Natural killer cell treated with Interleukin-12 subunit alpha and Interleukin-12 subunit beta and Interleukin-15 and Interleukin-18, amount 100 ng/mL, for 72 hours (primary cell): ENCODE results near the gene PTK6. TPM values are rescaled to one million over a fixed set of nuclear protein-coding genes. Genes with fewer than 3 reads are reported as not detected.

Experiments used
- ATAC-seq, 2 donors: fragments of 150-1000 bp; cut with Tn5 transposase in 1 of 2; sonication (Bioruptor Pico), chemical (Tn5 transposase) in 1 of 2; 2 replicates each; pipeline ENCODE4 v1.10.0; 2021
- DNase-seq: peaks from one replicate; pipeline ENCODE4 v3.0.0; 2022; ENCODE audit warnings: low spot score
- H3K27ac Mint-ChIP-seq, 2 donors: 1 replicate in 1 of 2; 2 replicates in 1 of 2; pipeline ENCODE4 v1.8.0; 2022; ENCODE audit warnings: mixed read lengths in 2 of 2, mild to moderate bottlenecking in 1 of 2, moderate library complexity in 1 of 2
- H3K27me3 Mint-ChIP-seq, 2 donors: 1 replicate in 1 of 2; 2 replicates in 1 of 2; pipeline ENCODE4 v1.8.0; 2022; ENCODE audit warnings: mixed read lengths in 2 of 2
- H3K36me3 Mint-ChIP-seq: one replicate; pipeline ENCODE4 v1.8.0; 2022; ENCODE audit warnings: mixed read lengths
- H3K4me1 Mint-ChIP-seq, 2 donors: 1 replicate in 1 of 2; 2 replicates in 1 of 2; pipeline ENCODE4 v1.8.0; 2022; ENCODE audit warnings: low read depth in 2 of 2, mixed read lengths in 2 of 2, mild to moderate bottlenecking in 1 of 2
- H3K4me3 Mint-ChIP-seq: one replicate; pipeline ENCODE4 v1.8.0; 2022; ENCODE audit warnings: mixed read lengths
- H3K9me3 Mint-ChIP-seq: 2 replicates; pipeline ENCODE4 v1.8.0; 2022; ENCODE audit warnings: mixed read lengths
- total RNA-seq, 2 donors: library from RNA; stranded (reverse); gene quantifications; one replicate each; pipeline ENCODE4 v1.2.3, GENCODE V29; 2022

The PTK6 gene
- total RNA-seq, 2 donors from 2014 or later: 0.19 TPM; not detected in 1

- DNase-seq: no peak
- Mint-ChIP-seq H3K4me1 (no peaks in the 10 kb centered on the region), H3K9me3 (peaks cover 4% of the 10 kb centered on the region), H3K27me3 (peaks cover 3 to 14% of the 10 kb centered on the region in 2 donors), H3K36me3 (no peaks in the 10 kb centered on the region), H3K4me3 (no peak overlapping the region), H3K27ac (no peak overlapping the region)
- no peak for ATAC-seq
Observed at GRCh38 chr20:63493563-63494020, 43.6 kb downstream of the PTK6 start.

- H3K36me3 Mint-ChIP-seq: no peaks in the 10 kb centered on the region
- H3K27me3 Mint-ChIP-seq: peaks cover 3 to 14% of the 10 kb centered on the region in 2 donors
- DNase-seq (no peak), ATAC-seq (no peak)
- no peak overlapping the region for H3K27ac Mint-ChIP-seq
- H3K4me3 Mint-ChIP-seq: no peak overlapping the region
- peaks cover 4% of the 10 kb centered on the region for H3K9me3 Mint-ChIP-seq
- no peaks in the 10 kb centered on the region for H3K4me1 Mint-ChIP-seq
Observed at GRCh38 chr20:63492982-63493381, 44.2 kb downstream of the PTK6 start.

DNA sequence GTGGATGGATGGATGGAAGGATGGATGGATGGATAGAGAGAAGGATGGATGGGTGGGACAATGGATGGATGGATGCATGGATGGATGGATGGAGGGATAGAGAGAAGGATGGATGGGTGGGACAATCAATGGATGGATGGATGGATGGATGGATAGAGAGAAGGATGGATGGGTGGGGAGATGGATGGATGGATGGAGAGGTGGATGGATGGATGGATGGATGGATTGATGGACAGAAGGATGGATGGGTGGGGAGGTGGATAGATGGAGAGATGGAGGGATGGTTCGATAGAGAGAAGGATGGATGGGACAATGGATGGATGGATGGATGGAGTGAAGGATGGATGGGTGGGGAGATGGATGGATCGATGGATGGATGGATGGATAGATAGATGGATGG, 44.7 kb downstream of the PTK6 start:
- H3K4me1 Mint-ChIP-seq: no peaks in the 10 kb centered on the region
- no peak for ATAC-seq
- H3K4me3 Mint-ChIP-seq: no peak overlapping the region
- H3K27ac Mint-ChIP-seq: no peak overlapping the region
- H3K27me3 Mint-ChIP-seq: peaks cover 4 to 14% of the 10 kb centered on the region in 2 donors
- no peaks in the 10 kb centered on the region for H3K36me3 Mint-ChIP-seq
- H3K9me3 Mint-ChIP-seq: peaks cover 4% of the 10 kb centered on the region
- DNase-seq: no peak

DNA sequence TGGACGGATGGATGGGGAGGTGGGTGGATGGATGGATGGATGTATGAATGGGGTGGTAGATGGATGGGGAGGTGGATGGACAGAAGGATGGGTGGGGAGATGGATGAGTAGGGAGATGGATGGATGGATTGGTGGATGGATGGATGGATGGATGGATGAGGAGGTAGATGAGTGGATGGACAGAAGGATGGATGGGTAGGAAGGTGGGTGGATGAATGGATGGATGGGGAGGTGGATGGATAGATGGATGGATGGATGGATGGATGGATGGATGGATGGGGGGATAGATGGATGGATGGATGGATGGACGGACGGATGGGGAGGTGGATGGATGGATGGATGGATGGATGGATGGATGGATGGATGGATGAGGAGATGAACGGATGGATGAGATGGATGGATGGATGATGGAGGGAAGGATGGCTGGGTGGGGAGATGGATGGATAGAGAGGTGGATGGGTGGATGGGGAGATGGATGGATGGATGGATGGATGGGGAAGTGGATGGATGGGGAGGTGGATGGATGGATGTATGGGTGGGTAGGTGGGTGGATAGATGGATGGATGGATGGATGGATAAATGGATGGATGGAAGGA, 45.4 kb downstream of the PTK6 start:
- DNase-seq (no peak), ATAC-seq (no peak)
- no peak overlapping the region for H3K27ac Mint-ChIP-seq
- H3K4me3 Mint-ChIP-seq: no peak overlapping the region
- H3K36me3 Mint-ChIP-seq: no peaks in the 10 kb centered on the region
- H3K9me3 Mint-ChIP-seq: peaks cover 4% of the 10 kb centered on the region
- H3K27me3 Mint-ChIP-seq: peaks cover 4 to 14% of the 10 kb centered on the region in 2 donors
- H3K4me1 Mint-ChIP-seq: no peaks in the 10 kb centered on the region

DNA sequence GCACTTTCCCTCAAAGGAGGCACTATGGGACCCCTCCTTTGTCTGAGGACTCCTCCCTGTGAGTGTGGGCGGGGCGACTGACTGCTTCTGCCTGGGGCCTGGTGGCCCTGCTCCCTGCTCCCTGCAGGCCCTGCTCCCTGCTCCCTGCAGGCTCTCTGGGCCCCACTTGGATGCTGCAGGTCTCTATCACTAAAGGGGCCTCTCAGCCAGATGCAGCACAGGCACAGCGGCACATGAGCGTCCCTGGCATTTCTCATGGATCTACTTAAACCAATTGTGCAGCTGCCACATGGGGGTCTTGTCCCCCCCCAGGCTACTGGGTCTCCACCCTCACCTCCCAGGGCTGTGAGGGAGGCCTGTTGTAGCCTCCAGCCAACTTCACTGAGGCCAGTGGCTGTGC, 46.1 kb downstream of the PTK6 start:
- no peak overlapping the region for H3K27ac Mint-ChIP-seq
- H3K4me1 Mint-ChIP-seq: no peaks in the 10 kb centered on the region
- no peak for ATAC-seq
- DNase-seq: no peak
- H3K9me3 Mint-ChIP-seq: peaks cover 4% of the 10 kb centered on the region
- H3K36me3 Mint-ChIP-seq: no peaks in the 10 kb centered on the region
- no peak overlapping the region for H3K4me3 Mint-ChIP-seq
- H3K27me3 Mint-ChIP-seq: peaks cover 5 to 18% of the 10 kb centered on the region in 2 donors

DNA sequence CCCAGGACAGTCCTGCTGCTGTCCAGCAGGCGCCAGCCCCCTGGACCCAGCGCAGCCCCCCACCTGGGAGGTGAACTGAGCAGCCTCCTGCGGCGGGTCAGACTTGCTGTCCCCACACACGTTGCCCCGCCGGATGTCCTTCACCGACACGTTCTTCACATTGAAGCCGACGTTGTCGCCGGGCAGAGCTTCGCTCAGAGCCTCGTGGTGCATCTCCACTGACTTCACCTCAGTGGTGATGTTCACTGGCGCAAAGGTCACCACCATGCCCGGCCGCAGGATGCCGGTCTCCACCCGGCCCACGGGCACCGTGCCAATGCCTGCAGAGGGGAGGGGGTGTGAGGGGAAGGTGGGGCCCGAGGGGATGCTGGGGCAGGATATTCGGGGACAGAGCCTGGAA, 46.8 kb downstream of the PTK6 start:
- no peaks in the 10 kb centered on the region for H3K36me3 Mint-ChIP-seq
- H3K4me1 Mint-ChIP-seq: no peaks in the 10 kb centered on the region
- no peak overlapping the region for H3K4me3 Mint-ChIP-seq
- ATAC-seq (no peak), DNase-seq (no peak)
- H3K27me3 Mint-ChIP-seq: peaks cover 7 to 20% of the 10 kb centered on the region in 2 donors
- H3K9me3 Mint-ChIP-seq: peaks cover 4% of the 10 kb centered on the region
- no peak overlapping the region for H3K27ac Mint-ChIP-seq

DNA sequence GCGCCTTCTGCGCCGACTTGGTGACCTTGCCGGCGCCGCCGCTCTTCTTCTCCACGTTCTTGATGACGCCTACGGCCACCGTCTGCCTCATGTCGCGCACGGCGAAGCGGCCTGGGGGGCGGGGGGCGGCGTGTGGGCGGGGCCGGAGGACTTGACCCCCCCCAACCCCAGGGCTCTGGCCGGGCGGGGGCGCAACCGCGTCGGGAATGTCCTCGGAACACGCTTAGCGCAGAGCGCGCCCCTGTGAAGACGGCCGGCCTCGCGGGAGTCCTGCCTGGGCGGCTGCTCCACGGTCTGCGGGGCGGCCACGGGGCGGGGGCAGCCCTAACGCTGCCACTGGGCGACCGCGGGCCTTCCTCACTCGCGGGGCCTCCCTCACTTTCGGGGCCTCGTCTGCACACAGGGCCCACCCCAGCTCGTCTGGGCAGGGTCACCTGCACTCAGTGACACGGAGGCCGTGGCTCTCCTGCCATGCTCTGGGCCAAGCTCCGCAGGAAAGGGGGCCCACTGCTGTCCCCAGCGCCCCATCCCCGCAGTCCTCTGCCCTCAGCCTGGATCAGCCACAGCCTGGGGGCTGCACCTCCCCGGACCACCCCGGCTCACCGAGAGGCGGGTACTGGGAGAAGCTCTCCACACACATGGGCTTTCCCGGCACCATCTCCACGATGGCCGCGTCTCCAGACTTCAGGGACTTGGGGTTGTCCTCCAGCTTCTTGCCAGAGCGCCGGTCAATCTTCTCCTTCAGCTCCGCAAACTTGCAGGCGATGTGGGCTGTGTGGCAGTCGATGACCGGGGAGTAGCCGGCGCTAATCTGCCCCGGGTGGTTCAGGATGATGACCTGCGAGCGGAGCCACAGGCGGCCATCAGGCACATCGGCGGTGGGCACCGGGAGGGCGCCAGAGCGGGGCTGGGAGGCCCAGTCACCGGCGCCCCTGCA, 48.6 kb downstream of the PTK6 start:
- ATAC-seq: no peak
- Mint-ChIP-seq H3K27ac (no peak overlapping the region), H3K9me3 (peaks cover 4% of the 10 kb centered on the region), H3K4me3 (no peak overlapping the region), H3K4me1 (no peaks in the 10 kb centered on the region), H3K36me3 (no peaks in the 10 kb centered on the region), H3K27me3 (peaks cover 10 to 20% of the 10 kb centered on the region in 2 donors)
- no peak for DNase-seq

DNA sequence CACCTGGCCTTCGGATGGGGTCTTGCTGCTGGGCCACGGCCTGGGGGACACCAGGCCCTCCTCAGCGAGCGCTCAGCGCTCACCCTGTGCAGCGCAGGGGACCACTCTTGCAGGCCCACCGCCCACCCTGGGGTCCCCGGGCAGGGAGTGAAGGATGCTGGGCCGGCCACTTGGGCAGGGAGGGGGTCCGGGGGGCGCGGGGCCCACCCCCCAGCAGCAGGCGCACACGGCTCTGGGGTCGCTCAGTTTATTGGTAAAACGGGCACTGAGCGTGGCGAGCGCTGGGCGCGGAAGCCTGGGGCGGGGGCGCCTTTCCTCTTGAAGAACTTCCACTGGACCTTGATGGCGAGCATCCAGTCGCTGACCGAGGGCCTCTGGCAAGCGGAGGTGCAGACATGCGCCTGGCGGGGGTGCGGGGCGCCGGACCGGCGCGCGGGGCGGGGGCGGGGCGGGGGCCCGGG, 49.4 kb downstream of the PTK6 start:
- H3K9me3 Mint-ChIP-seq: peaks cover 4% of the 10 kb centered on the region
- no peak overlapping the region for H3K4me3 Mint-ChIP-seq
- H3K36me3 Mint-ChIP-seq: no peaks in the 10 kb centered on the region
- H3K4me1 Mint-ChIP-seq: peaks cover 0 to 2% of the 10 kb centered on the region in 2 donors
- peaks cover 12 to 20% of the 10 kb centered on the region in 2 donors for H3K27me3 Mint-ChIP-seq
- no peak for DNase-seq
- no peak for ATAC-seq
- no peak overlapping the region for H3K27ac Mint-ChIP-seq

DNA sequence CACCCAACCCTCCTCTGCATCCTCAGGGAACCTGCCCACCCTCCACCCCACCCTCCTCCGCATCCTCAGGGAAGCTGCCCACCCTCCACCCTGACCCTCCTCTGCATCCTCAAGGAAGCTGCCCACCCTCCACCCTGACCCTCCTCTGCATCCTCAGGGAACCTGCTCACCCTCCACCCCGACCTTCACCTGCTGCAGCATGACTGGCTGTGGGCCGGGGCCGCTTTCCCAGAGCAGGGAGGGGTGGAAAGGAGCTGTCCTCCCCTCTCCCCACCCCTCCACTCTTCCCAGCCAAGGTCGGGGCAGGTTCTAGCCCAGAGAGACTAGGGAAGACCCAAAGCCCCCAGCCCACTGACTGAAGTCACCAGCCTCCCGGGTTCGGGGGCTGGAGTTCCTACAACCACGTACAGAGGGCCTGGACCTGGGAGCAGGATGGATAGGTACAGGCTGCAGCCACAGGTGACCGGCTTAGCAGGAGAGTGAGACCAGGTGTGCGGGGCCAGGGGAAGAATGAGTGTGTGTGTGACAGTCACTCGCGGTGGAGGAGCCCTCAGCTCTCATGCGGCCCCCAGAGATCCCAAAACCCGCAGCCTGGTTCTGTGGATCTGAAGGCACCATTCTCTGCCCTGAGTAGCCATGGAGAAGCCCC, 49.9 kb downstream of the PTK6 start:
- no peak for ATAC-seq
- Mint-ChIP-seq H3K9me3 (peaks cover 2% of the 10 kb centered on the region), H3K4me3 (no peak overlapping the region), H3K36me3 (no peaks in the 10 kb centered on the region), H3K27me3 (peaks cover 15 to 16% of the 10 kb centered on the region in 2 donors), H3K4me1 (peaks cover 0 to 3% of the 10 kb centered on the region in 2 donors), H3K27ac (no peak overlapping the region)
- no peak for DNase-seq

- Mint-ChIP-seq H3K27me3 (peaks cover 9 to 18% of the 10 kb centered on the region in 2 donors), H3K9me3 (no peaks in the 10 kb centered on the region)
Observed at GRCh38 chr20:63486300-63486855, 50.8 kb downstream of the PTK6 start.

DNA sequence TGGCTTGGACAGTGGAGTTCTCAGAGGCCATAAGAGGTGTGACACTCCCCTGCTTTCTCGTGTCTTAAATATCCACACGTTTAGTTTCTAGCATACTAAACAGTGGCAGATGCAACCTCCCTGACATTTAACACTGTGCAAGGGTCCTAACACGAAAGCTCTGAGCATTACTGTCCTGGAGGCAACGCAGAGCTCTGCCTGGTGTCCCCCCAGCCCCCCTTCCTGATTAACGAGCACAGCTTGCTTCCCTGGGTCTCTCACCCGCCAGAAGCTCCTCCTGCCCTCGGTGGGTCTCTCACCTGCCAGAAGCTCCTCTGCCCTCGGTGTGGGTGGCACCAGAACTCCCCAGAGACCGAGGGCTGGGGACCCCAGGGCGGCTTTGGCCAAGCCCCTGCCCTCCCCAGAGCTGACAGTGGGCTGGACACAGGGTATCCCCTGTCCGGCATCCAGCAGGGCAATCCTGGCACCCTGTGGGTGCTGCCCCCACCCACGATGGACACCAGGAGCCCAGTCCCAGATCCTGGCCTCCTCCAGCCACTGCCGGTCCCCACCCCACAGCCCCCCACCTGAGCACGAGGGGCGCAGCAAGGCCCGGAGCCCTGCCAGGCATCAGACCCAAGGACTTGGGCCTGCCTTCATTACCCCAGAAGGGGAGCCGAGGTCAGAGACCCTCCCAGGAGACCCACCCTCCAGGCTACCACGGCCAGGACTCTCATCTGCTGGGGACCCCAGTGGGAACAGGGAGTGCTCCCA, 52.3 kb downstream of the PTK6 start:
- Mint-ChIP-seq H3K36me3 (no peaks in the 10 kb centered on the region), H3K4me3 (no peak overlapping the region), H3K27me3 (peaks cover 12 to 22% of the 10 kb centered on the region in 2 donors), H3K9me3 (no peaks in the 10 kb centered on the region), H3K4me1 (peaks cover 0 to 3% of the 10 kb centered on the region in 2 donors), H3K27ac (no peak overlapping the region)
- ATAC-seq (no peak), DNase-seq (no peak)

More at GRCh38 chr20:63486300-63486855, 50.8 kb downstream of the PTK6 start:
- no peaks in the 10 kb centered on the region for H3K36me3 Mint-ChIP-seq
- H3K4me3 Mint-ChIP-seq: no peak overlapping the region
- H3K4me1 Mint-ChIP-seq: peaks cover 0 to 3% of the 10 kb centered on the region in 2 donors
- DNase-seq (no peak), ATAC-seq (no peak)
- no peak overlapping the region for H3K27ac Mint-ChIP-seq

DNA sequence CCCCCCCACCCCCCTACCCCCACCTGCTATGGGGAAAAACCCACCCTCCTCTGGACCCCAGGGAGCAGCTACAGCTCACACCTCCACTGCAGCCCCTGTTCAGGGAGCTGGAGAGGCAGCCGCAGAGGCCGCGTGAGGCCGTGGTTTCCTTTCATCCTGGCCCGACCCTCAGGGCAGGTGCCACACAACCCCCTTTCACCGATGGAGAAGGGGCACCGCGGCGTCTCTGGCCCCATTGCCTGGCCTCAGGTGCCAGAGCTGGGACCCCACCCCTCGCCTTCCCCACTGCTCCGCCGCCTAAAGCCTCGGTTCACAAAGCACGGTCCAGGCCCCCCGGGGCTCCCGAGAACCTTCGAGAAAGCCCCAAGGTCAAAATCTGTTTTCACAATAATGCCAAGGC, 52.9 kb downstream of the PTK6 start:
- Mint-ChIP-seq H3K4me3 (no peak overlapping the region), H3K36me3 (no peaks in the 10 kb centered on the region), H3K9me3 (no peaks in the 10 kb centered on the region), H3K27ac (no peak overlapping the region), H3K27me3 (peaks cover 12 to 22% of the 10 kb centered on the region in 2 donors), H3K4me1 (peaks cover 0 to 3% of the 10 kb centered on the region in 2 donors)
- no peak for DNase-seq
- ATAC-seq: no peak

DNA sequence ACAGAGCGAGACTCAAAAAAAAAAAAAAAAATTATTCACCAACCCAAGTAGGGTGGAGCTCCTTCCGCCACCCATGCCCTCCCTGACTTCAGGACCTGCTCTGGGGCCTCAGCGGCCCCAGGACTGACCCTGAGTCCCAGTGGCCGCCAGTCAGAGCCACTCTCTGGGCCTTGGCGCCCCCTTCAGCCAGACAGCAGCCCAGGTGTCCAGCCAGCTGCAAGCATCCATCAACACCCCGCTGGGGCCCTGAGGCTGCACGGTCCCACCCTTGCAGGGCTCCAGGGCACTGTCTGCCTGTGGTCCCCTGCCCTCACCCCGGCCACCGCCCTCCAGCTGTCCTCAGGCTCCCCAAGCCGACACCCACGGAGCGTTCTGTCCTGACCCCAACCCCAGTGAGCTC, 53.3 kb downstream of the PTK6 start:
- Mint-ChIP-seq H3K27ac (no peak overlapping the region), H3K9me3 (no peaks in the 10 kb centered on the region), H3K36me3 (no peaks in the 10 kb centered on the region), H3K4me1 (peaks cover 0 to 3% of the 10 kb centered on the region in 2 donors), H3K4me3 (no peak overlapping the region), H3K27me3 (peaks cover 12 to 22% of the 10 kb centered on the region in 2 donors)
- ATAC-seq (no peak), DNase-seq (no peak)
